A172 (cell line): Measurements from ENCODE around the gene STK32C. TPM values are rescaled to one million over a fixed set of nuclear protein-coding genes. Genes with fewer than 3 reads are reported as not detected.
"Not testable (repeated sequence)": the region's sequence is repeated elsewhere in the genome, so short reads cannot be mapped to it uniquely, and the experiment has no call there.

ENCODE experiments used
- DNase-seq: peaks from one replicate; pipeline ENCODE4 v3.0.0-alpha.2; 2015; ENCODE audit warnings: low spot score
- total RNA-seq: library from RNA; depleted of rRNA; stranded (reverse); fragments of >200 nt; shearing (Covaris generic); gene quantifications from 2 replicates; pipeline ENCODE4 v1.2.3, GENCODE V29; 2014

The STK32C gene
- total RNA-seq, 1 experiment from 2014 or later: 23.0 TPM

- DNase-seq: not testable (repeated sequence)
Observed at GRCh38 chr10:132267916-132268315, 39.8 kb downstream of the STK32C start.

GRCh38 chr10:132266594-132267161, 41.1 kb downstream of the STK32C start:
- DNase-seq: no peak

GRCh38 chr10:132265890-132266496, 41.8 kb downstream of the STK32C start:
- no peak for DNase-seq

GRCh38 chr10:132264966-132265889, 42.5 kb downstream of the STK32C start:
- DNase-seq: no peak

- DNase-seq: no peak
Observed at GRCh38 chr10:132264306-132264950, 43.3 kb downstream of the STK32C start.

- no peak for DNase-seq
Observed at GRCh38 chr10:132263866-132264265, 43.9 kb downstream of the STK32C start.

- no peak for DNase-seq
Observed at GRCh38 chr10:132259702-132260482, 47.9 kb downstream of the STK32C start.

GRCh38 chr10:132258423-132258822, 49.3 kb downstream of the STK32C start:
- no peak for DNase-seq

- DNase-seq: no peak
Observed at GRCh38 chr10:132257907-132258306, 49.8 kb downstream of the STK32C start.

- peak; percentile 57 for DNase-seq
Observed at GRCh38 chr10:132257271-132257670, 50.5 kb downstream of the STK32C start.

- DNase-seq: no peak
Observed at GRCh38 chr10:132256866-132257265, 50.9 kb downstream of the STK32C start.

- DNase-seq: no peak
Observed at GRCh38 chr10:132255489-132256344, 52.0 kb downstream of the STK32C start.

GRCh38 chr10:132254841-132255240, 52.9 kb downstream of the STK32C start:
- no peak for DNase-seq

- no peak for DNase-seq
Observed at GRCh38 chr10:132253092-132253687, 54.6 kb downstream of the STK32C start.

- no peak for DNase-seq
Observed at GRCh38 chr10:132252412-132252811, 55.3 kb downstream of the STK32C start.

- DNase-seq: no peak
Observed at GRCh38 chr10:132251928-132252327, 55.8 kb downstream of the STK32C start.

- no peak for DNase-seq
Observed at GRCh38 chr10:132250481-132251475, 57.0 kb downstream of the STK32C start.

GRCh38 chr10:132249824-132250375, 57.9 kb downstream of the STK32C start:
- DNase-seq: no peak
